MM.1S (cell line): Measurements from ENCODE around the gene CDH6.

ENCODE experiments used
- EZH2 ChIP-seq: fragments of 300-600 bp; sonication (generic); optimal IDR thresholded peaks from 2 replicates; pipeline ENCODE3; 2017; ENCODE audit warnings: low read depth, mild to moderate bottlenecking, antibody characterized with exemption, low read length, mixed read lengths
- EZH2phosphoT487 ChIP-seq: fragments of 300-600 bp; sonication (generic); IDR thresholded peaks from 2 replicates; pipeline ENCODE4 v1.6.1; 2018; ENCODE audit warnings: antibody characterized with exemption, low read length
- TF ChIP-seq, protein P1 (sequence below): fragments of 300-600 bp; sonication (generic); IDR thresholded peaks from 2 replicates; pipeline ENCODE4 v1.5.1; 2016; ENCODE audit warnings: antibody characterized with exemption, low read length, mixed read lengths

DNA sequence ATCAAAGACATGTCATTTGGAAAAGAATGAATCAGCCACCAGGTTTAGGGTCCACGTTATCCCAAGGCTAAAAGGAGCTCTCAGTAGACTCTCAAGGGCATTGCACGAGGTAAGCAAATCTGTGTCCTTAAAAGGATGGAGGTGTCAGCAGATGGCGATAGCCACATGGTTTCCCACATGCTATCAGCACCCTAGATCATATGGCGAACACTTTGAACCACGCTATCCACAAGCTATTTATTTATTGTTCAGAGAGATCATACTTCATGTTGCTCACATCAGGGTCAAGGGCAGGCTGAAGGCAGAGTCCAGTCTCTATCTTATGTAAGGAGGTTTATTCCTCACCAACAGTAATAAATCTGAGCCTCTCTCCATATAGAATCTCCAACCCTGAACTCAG, 43.7 kb downstream of the CDH6 start:
- no peak for TF ChIP-seq EZH2phosphoT487
- TF ChIP-seq, protein P1, sequence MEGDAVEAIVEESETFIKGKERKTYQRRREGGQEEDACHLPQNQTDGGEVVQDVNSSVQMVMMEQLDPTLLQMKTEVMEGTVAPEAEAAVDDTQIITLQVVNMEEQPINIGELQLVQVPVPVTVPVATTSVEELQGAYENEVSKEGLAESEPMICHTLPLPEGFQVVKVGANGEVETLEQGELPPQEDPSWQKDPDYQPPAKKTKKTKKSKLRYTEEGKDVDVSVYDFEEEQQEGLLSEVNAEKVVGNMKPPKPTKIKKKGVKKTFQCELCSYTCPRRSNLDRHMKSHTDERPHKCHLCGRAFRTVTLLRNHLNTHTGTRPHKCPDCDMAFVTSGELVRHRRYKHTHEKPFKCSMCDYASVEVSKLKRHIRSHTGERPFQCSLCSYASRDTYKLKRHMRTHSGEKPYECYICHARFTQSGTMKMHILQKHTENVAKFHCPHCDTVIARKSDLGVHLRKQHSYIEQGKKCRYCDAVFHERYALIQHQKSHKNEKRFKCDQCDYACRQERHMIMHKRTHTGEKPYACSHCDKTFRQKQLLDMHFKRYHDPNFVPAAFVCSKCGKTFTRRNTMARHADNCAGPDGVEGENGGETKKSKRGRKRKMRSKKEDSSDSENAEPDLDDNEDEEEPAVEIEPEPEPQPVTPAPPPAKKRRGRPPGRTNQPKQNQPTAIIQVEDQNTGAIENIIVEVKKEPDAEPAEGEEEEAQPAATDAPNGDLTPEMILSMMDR: no peak
- no peak for TF ChIP-seq EZH2
